Neural progenitor cell (in vitro differentiated cells): ENCODE measurements around the gene LDB2.

Experiments
- CTCF ChIP-seq: fragments of 200-600 bp; sonication (generic); IDR thresholded peaks from 2 replicates; pipeline ENCODE4 v1.5.1; 2017; ENCODE audit warnings: antibody characterized with exemption, mild to moderate bottlenecking
- EZH2 ChIP-seq: fragments of 200-600 bp; sonication (generic); IDR thresholded peaks from 2 replicates; pipeline ENCODE4 v1.6.1; 2017; ENCODE audit warnings: antibody characterized with exemption, mild to moderate bottlenecking, moderate library complexity
- EZH2phosphoT487 ChIP-seq: fragments of 200-600 bp; sonication (generic); IDR thresholded peaks from 2 replicates; pipeline ENCODE4 v1.6.1; 2017; ENCODE audit warnings: antibody characterized with exemption

GRCh38 chr4:16908377-16909021 lies 10.1 kb upstream of the LDB2 start:
- TF ChIP-seq CTCF (no peak), EZH2 (no peak), EZH2phosphoT487 (no peak)
